Panc1 (cell line): ENCODE measurements around the gene SP110.

ENCODE experiments used
- POLR2AphosphoS5 ChIP-seq: IDR thresholded peaks from 2 replicates; pipeline ENCODE4 v1.6.1; 2012; ENCODE audit warnings: mild to moderate bottlenecking, low read depth, low read length, moderate library complexity
- TCF7L2 ChIP-seq: IDR thresholded peaks from 2 replicates; pipeline ENCODE4 v1.6.1; 2011; ENCODE audit warnings: mild to moderate bottlenecking, low read depth, low read length, inconsistent platforms
- TF ChIP-seq, protein P1 (sequence below): fragments of 450-650 bp; IDR thresholded peaks from 2 replicates; pipeline ENCODE4 v1.5.1; 2017; ENCODE audit warnings: mild to moderate bottlenecking
- TF ChIP-seq, protein P2 (sequence below), 2 experiments: IDR thresholded peaks; 2 replicates each; pipeline ENCODE4 v1.6.1; 2011 to 2012; ENCODE audit warnings: low read depth in 2 of 2, control low read depth in 1 of 2, low read length in 1 of 2, mild to moderate bottlenecking in 1 of 2, moderate library complexity in 1 of 2; ENCODE audit not compliant: insufficient read depth in 1 of 2

DNA sequence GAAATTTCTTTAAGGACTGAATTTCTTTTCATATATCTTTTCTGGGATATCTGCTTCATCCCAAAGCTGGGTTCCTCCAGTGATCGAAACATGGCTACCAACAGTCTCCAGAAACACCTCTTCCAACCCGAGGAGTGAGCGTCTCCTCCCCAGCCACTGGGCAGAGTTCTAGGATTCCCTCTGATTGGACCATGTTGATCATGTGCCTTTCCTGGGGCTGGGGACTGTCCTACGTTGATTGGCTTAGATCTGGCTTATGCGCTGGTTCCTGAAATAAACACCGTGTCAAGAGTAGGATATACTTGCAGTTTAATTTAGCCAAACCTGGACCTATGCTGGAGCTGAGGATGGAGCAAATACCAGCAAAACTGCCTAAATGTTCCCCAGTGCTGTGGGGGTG is 95.5 kb downstream of the SP110 start:
- TF ChIP-seq, protein P1, sequence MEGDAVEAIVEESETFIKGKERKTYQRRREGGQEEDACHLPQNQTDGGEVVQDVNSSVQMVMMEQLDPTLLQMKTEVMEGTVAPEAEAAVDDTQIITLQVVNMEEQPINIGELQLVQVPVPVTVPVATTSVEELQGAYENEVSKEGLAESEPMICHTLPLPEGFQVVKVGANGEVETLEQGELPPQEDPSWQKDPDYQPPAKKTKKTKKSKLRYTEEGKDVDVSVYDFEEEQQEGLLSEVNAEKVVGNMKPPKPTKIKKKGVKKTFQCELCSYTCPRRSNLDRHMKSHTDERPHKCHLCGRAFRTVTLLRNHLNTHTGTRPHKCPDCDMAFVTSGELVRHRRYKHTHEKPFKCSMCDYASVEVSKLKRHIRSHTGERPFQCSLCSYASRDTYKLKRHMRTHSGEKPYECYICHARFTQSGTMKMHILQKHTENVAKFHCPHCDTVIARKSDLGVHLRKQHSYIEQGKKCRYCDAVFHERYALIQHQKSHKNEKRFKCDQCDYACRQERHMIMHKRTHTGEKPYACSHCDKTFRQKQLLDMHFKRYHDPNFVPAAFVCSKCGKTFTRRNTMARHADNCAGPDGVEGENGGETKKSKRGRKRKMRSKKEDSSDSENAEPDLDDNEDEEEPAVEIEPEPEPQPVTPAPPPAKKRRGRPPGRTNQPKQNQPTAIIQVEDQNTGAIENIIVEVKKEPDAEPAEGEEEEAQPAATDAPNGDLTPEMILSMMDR: no peak
- TF ChIP-seq TCF7L2 (no peak), POLR2AphosphoS5 (no peak)
- TF ChIP-seq, protein P2, sequence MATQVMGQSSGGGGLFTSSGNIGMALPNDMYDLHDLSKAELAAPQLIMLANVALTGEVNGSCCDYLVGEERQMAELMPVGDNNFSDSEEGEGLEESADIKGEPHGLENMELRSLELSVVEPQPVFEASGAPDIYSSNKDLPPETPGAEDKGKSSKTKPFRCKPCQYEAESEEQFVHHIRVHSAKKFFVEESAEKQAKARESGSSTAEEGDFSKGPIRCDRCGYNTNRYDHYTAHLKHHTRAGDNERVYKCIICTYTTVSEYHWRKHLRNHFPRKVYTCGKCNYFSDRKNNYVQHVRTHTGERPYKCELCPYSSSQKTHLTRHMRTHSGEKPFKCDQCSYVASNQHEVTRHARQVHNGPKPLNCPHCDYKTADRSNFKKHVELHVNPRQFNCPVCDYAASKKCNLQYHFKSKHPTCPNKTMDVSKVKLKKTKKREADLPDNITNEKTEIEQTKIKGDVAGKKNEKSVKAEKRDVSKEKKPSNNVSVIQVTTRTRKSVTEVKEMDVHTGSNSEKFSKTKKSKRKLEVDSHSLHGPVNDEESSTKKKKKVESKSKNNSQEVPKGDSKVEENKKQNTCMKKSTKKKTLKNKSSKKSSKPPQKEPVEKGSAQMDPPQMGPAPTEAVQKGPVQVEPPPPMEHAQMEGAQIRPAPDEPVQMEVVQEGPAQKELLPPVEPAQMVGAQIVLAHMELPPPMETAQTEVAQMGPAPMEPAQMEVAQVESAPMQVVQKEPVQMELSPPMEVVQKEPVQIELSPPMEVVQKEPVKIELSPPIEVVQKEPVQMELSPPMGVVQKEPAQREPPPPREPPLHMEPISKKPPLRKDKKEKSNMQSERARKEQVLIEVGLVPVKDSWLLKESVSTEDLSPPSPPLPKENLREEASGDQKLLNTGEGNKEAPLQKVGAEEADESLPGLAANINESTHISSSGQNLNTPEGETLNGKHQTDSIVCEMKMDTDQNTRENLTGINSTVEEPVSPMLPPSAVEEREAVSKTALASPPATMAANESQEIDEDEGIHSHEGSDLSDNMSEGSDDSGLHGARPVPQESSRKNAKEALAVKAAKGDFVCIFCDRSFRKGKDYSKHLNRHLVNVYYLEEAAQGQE (IDR thresholded peaks at IDR 0.05; ENCODE audit: insufficient read depth in 1 of 2, low read depth in 2 of 2, low read length in 1 of 2): no peak
